K562 (cell line): Measurements from ENCODE around the gene TBCC. TPM values are rescaled to one million over a fixed set of nuclear protein-coding genes. Genes with fewer than 3 reads are reported as not detected.

Experiments
- CBFB ChIP-seq: sonication (generic); formaldehyde crosslinking; IDR thresholded peaks from 2 replicates; pipeline ENCODE4 v1.4.0; 2020; ENCODE audit warnings: mild to moderate bottlenecking, missing genetic modification reagents
- CSDE1 ChIP-seq, 2 experiments: fragments of 450-650 bp; IDR thresholded peaks; 2 replicates each; pipeline ENCODE4 v1.6.1; 2016; ENCODE audit warnings: mild to moderate bottlenecking in 1 of 2
- ELF1 ChIP-seq: fragments of 200-800 bp; sonication (Bioruptor generic); IDR thresholded peaks from 2 replicates; pipeline ENCODE4 v1.6.1; 2016; ENCODE audit warnings: missing genetic modification characterization, missing compliant biosample characterization
- IFI16 ChIP-seq: fragments of 250-450 bp; sonication (Bioruptor Pico); IDR thresholded peaks from 2 replicates; pipeline ENCODE4 v2.1.2; 2022; ENCODE audit warnings: mild to moderate bottlenecking, inconsistent platforms
- LARP7 ChIP-seq: fragments of 450-650 bp; IDR thresholded peaks from 2 replicates; pipeline ENCODE4 v1.6.1; 2016
- MCM7 ChIP-seq, 2 experiments: fragments of 450-650 bp; IDR thresholded peaks; 2 replicates each; pipeline ENCODE4 v1.6.1; 2016 to 2018
- NCOR1 ChIP-seq: fragments of 450-650 bp; IDR thresholded peaks from 2 replicates; pipeline ENCODE4 v1.6.1; 2016; ENCODE audit warnings: mild to moderate bottlenecking, moderate library complexity
- RBM17 ChIP-seq: fragments of 200-400 bp; formaldehyde crosslinking; IDR thresholded peaks from 2 replicates; pipeline ENCODE4 v1.6.1; 2017; ENCODE audit warnings: low read depth, mild to moderate bottlenecking, low read length, borderline replicate concordance
- SAFB ChIP-seq: fragments of 200-400 bp; formaldehyde crosslinking; IDR thresholded peaks from 2 replicates; pipeline ENCODE4 v1.6.1; 2017; ENCODE audit warnings: low read depth, low read length, borderline replicate concordance
- STAG1 ChIP-seq: sonication (generic); formaldehyde crosslinking; IDR thresholded peaks from 2 replicates; pipeline ENCODE4 v1.5.0; 2020; ENCODE audit warnings: missing genetic modification reagents, borderline replicate concordance
- TSC22D4 ChIP-seq: fragments of 450-650 bp; IDR thresholded peaks from 2 replicates; pipeline ENCODE4 v1.6.1; 2016; ENCODE audit warnings: missing genetic modification characterization, missing biosample characterization, control low read depth
- ZNF23 ChIP-seq: fragments of 250-450 bp; sonication (Bioruptor Pico); IDR thresholded peaks from 2 replicates; pipeline ENCODE4 v1.4.0; 2020; ENCODE audit warnings: mild to moderate bottlenecking
- ZNF384 ChIP-seq: IDR thresholded peaks from 2 replicates; pipeline ENCODE4 v1.6.1; 2012; ENCODE audit warnings: low read depth, low read length, improper control_type of control experiment
- ZNF76 ChIP-seq: fragments of 250-450 bp; sonication (Bioruptor Pico); IDR thresholded peaks from 2 replicates; pipeline ENCODE4 v1.4.0; 2020; ENCODE audit warnings: mild to moderate bottlenecking, moderate library complexity, borderline replicate concordance
- ZNF764 ChIP-seq: fragments of 250-450 bp; sonication (Bioruptor Pico); IDR thresholded peaks from 2 replicates; pipeline ENCODE4 v1.4.0; 2020; ENCODE audit warnings: low read depth, mild to moderate bottlenecking, moderate library complexity
- ZZZ3 ChIP-seq: fragments of 450-650 bp; IDR thresholded peaks from 2 replicates; pipeline ENCODE4 v1.6.1; 2016; ENCODE audit warnings: antibody characterized with exemption, mild to moderate bottlenecking, moderate library complexity
- polyA plus RNA-seq, 8 experiments: library from polyadenylated mRNA; depleted of rRNA in 4 of 8; stranded (reverse) in 5 of 8; unstranded in 3 of 8; fragments of >200 nt; fragmentation: Nextera tagmentation in 2 of 8; fragmentation: Illumina TruSeq in 1 of 8; extraction: Ambion mirVana in 2 of 8; extraction: Trizol in 1 of 8; gene quantifications; 2 replicates each; pipeline versions ENCODE4 v1.2.1 to v1.2.3, GENCODE V29; 2011 to 2014; ENCODE audit warnings: inconsistent platforms in 1 of 8, missing spikeins in 1 of 8
- total RNA-seq, 7 experiments: library from RNA; depleted of rRNA in 6 of 7; stranded (reverse); fragments of >200 nt in 6 of 7; fragmentation: Illumina TruSeq in 2 of 7; extraction: Trizol in 2 of 7; gene quantifications; 2 replicates each; pipeline versions ENCODE4 v1.2.1 to v1.2.3, GENCODE V29; 2011 to 2021; ENCODE audit warnings: low replicate concordance in 1 of 7
- TF ChIP-seq, protein P1 (sequence below), 2 experiments: fragments of 450-650 bp in 1 of 2; sonication (generic) in 1 of 2; formaldehyde crosslinking in 1 of 2; IDR thresholded peaks in 1 of 2; conservative IDR thresholded peaks in 1 of 2; 2 replicates each; pipeline versions ENCODE4 v1.6.1 to v1.8.1; 2016 to 2023; ENCODE audit warnings: mild to moderate bottlenecking in 2 of 2, moderate library complexity in 2 of 2, inconsistent platforms in 1 of 2, missing genetic modification reagents in 1 of 2
- TF ChIP-seq, protein P2 (sequence below), 2 experiments: fragments of 450-650 bp; IDR thresholded peaks; 2 replicates each; pipeline ENCODE4 v1.6.1; 2018; ENCODE audit warnings: mild to moderate bottlenecking in 2 of 2, low read depth in 1 of 2; ENCODE audit not compliant: partially characterized antibody in 2 of 2
- TF ChIP-seq, protein P3 (sequence below): fragments of 250-450 bp; sonication (Bioruptor Pico); IDR thresholded peaks from 2 replicates; pipeline ENCODE4 v1.5.0; 2020; ENCODE audit warnings: mild to moderate bottlenecking
- TF ChIP-seq, protein P4 (sequence below): sonication (generic); formaldehyde crosslinking; IDR thresholded peaks from 2 replicates; pipeline ENCODE4 v1.8.0; 2022; ENCODE audit warnings: missing genetic modification reagents, mild to moderate bottlenecking, borderline replicate concordance

Gene TBCC
- total and polyA plus RNA-seq, 9 of the 15 experiments (the other 6 are each of a cell fraction or from before 2014, with no cell fraction given) = 2.8 to 34.1 (median 23.3) TPM

DNA sequence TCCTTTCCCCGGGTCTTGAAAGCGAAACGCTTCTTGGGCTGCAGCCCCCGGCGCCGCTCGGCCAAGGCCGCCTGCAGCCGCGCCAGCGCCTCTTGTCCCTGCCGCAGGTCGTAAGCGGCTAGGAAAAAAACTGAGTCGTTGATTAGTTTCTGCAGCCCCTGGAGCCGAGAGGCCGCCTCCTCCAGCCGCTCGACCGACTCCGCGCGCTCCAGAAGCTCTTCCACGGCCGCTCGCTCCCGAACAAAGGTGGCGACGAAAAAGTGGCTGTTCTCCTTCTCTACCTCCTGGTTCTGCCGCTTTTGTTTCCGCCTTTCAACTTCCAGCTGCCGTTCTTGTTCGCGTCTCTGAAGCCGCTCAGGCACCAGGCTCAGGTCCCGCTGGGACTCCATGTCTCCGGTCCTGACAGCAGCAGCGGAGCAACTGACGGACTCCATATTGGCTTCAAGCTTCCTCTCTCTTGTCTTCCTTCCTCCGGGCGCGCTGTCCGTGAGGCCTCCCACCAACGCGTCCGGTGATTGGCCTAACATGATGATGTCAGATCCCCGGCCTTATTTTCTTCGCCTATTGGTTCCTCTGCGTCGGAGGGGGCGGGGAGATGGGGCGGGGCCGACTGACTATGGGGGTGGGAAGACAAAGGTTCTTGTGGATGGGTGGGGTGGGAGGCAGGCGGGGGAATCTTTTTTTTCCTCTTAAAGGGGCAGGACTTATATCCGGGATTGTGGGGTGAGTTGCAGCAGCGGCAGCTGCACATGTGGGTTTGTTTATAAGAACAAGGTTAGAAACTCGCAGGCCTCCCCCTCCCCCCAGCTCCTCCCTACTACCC is at the start of gene TBCC (continued):
- TF ChIP-seq, protein P1, sequence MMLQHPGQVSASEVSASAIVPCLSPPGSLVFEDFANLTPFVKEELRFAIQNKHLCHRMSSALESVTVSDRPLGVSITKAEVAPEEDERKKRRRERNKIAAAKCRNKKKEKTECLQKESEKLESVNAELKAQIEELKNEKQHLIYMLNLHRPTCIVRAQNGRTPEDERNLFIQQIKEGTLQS (IDR thresholded peaks at IDR 0.05) = peak; percentile 86
- TF ChIP-seq, protein P1 (CRISPR knock-in tag; conservative IDR thresholded peaks at IDR 0.05) = peak; percentile 86
- TF ChIP-seq ZZZ3 = no peak
- TF ChIP-seq LARP7 = no peak
- no peak for TF ChIP-seq ZNF76 (CRISPR knock-in tag)
- no peak for TF ChIP-seq SAFB
- TF ChIP-seq, protein P2, sequence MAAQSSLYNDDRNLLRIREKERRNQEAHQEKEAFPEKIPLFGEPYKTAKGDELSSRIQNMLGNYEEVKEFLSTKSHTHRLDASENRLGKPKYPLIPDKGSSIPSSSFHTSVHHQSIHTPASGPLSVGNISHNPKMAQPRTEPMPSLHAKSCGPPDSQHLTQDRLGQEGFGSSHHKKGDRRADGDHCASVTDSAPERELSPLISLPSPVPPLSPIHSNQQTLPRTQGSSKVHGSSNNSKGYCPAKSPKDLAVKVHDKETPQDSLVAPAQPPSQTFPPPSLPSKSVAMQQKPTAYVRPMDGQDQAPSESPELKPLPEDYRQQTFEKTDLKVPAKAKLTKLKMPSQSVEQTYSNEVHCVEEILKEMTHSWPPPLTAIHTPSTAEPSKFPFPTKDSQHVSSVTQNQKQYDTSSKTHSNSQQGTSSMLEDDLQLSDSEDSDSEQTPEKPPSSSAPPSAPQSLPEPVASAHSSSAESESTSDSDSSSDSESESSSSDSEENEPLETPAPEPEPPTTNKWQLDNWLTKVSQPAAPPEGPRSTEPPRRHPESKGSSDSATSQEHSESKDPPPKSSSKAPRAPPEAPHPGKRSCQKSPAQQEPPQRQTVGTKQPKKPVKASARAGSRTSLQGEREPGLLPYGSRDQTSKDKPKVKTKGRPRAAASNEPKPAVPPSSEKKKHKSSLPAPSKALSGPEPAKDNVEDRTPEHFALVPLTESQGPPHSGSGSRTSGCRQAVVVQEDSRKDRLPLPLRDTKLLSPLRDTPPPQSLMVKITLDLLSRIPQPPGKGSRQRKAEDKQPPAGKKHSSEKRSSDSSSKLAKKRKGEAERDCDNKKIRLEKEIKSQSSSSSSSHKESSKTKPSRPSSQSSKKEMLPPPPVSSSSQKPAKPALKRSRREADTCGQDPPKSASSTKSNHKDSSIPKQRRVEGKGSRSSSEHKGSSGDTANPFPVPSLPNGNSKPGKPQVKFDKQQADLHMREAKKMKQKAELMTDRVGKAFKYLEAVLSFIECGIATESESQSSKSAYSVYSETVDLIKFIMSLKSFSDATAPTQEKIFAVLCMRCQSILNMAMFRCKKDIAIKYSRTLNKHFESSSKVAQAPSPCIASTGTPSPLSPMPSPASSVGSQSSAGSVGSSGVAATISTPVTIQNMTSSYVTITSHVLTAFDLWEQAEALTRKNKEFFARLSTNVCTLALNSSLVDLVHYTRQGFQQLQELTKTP (IDR thresholded peaks at IDR 0.05; ENCODE audit: low read depth in 1 of 2, partially characterized antibody in 2 of 2) = peak in 1 of 2 experiments; percentile 37
- TF ChIP-seq ELF1 = peak; percentile 45
- TF ChIP-seq, protein P3, sequence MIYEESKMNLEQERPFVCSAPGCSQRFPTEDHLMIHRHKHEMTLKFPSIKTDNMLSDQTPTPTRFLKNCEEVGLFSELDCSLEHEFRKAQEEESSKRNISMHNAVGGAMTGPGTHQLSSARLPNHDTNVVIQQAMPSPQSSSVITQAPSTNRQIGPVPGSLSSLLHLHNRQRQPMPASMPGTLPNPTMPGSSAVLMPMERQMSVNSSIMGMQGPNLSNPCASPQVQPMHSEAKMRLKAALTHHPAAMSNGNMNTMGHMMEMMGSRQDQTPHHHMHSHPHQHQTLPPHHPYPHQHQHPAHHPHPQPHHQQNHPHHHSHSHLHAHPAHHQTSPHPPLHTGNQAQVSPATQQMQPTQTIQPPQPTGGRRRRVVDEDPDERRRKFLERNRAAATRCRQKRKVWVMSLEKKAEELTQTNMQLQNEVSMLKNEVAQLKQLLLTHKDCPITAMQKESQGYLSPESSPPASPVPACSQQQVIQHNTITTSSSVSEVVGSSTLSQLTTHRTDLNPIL (CRISPR knock-in tag) = no peak
- TF ChIP-seq, protein P4, sequence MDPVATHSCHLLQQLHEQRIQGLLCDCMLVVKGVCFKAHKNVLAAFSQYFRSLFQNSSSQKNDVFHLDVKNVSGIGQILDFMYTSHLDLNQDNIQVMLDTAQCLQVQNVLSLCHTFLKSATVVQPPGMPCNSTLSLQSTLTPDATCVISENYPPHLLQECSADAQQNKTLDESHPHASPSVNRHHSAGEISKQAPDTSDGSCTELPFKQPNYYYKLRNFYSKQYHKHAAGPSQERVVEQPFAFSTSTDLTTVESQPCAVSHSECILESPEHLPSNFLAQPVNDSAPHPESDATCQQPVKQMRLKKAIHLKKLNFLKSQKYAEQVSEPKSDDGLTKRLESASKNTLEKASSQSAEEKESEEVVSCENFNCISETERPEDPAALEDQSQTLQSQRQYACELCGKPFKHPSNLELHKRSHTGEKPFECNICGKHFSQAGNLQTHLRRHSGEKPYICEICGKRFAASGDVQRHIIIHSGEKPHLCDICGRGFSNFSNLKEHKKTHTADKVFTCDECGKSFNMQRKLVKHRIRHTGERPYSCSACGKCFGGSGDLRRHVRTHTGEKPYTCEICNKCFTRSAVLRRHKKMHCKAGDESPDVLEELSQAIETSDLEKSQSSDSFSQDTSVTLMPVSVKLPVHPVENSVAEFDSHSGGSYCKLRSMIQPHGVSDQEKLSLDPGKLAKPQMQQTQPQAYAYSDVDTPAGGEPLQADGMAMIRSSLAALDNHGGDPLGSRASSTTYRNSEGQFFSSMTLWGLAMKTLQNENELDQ (CRISPR knock-in tag) = no peak
- TF ChIP-seq IFI16 = no peak
- TF ChIP-seq RBM17 = no peak
- peak; percentile 99 for TF ChIP-seq ZNF384
- no peak for TF ChIP-seq TSC22D4 (tag)
- TF ChIP-seq ZNF764 = no peak
- TF ChIP-seq MCM7 (IDR thresholded peaks at IDR 0.05) = no peak
- no peak for TF ChIP-seq CBFB (CRISPR knock-in tag)
- no peak for TF ChIP-seq STAG1
- TF ChIP-seq CSDE1 (IDR thresholded peaks at IDR 0.05) = peak in 1 of 2 experiments; percentile 58; a peak in 1 of 4 replicates
- TF ChIP-seq ZNF23 = no peak
- TF ChIP-seq NCOR1 = no peak
